Stimulated activated naive CD8-positive, alpha-beta T cell treated with anti-CD3 and anti-CD28 coated beads, Interleukin-15, Interleukin-2, amounts not matched to agents 100 ng/mL and 50 ng/mL, for 24 hours (primary cell): ENCODE measurements around the gene SLC31A2.
"Not testable (repeated sequence)": the region's sequence is repeated elsewhere in the genome, so short reads cannot be mapped to it uniquely, and the experiment has no call there.

Experiments used
- H3K27ac Mint-ChIP-seq: one replicate; pipeline ENCODE4 v1.8.0; 2021; ENCODE audit warnings: mild to moderate bottlenecking, mixed read lengths
- H3K27me3 Mint-ChIP-seq: one replicate; pipeline ENCODE4 v1.8.0; 2021; ENCODE audit warnings: mixed read lengths
- H3K36me3 Mint-ChIP-seq: one replicate; pipeline ENCODE4 v1.8.0; 2021; ENCODE audit warnings: low read depth, mixed read lengths
- H3K4me1 Mint-ChIP-seq: one replicate; pipeline ENCODE4 v1.8.0; 2021; ENCODE audit warnings: low read depth, mixed read lengths
- H3K4me3 Mint-ChIP-seq: one replicate; pipeline ENCODE4 v1.8.0; 2021; ENCODE audit warnings: mild to moderate bottlenecking, mixed read lengths
- H3K9me3 Mint-ChIP-seq: one replicate; pipeline ENCODE4 v1.8.0; 2021; ENCODE audit warnings: mixed read lengths

The SLC31A2 gene

DNA sequence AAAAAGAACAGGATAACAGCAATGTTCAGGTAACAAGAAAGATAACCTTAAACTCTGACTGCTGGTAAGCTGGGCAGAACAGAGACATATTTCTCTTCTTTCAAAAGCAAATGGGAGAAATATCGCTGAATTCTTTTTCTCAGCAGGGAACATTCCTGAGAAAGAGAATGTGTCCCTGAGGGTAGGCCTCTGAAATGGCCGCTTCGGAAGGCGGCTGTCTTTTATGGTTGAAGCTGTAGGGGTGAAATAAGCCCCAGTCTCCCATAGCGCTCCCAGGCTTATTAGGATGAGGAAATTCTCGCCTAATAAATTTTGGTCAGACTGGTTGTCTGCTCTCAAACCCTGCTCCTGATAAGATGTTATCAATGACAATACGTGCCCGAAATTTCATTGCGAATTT is 9.9 kb upstream of the SLC31A2 start:
- H3K27ac Mint-ChIP-seq, H3K4me1 Mint-ChIP-seq, H3K36me3 Mint-ChIP-seq, H3K4me3 Mint-ChIP-seq, H3K9me3 Mint-ChIP-seq: not testable (repeated sequence)
- peaks cover 30% of the 10 kb centered on the region for H3K27me3 Mint-ChIP-seq

DNA sequence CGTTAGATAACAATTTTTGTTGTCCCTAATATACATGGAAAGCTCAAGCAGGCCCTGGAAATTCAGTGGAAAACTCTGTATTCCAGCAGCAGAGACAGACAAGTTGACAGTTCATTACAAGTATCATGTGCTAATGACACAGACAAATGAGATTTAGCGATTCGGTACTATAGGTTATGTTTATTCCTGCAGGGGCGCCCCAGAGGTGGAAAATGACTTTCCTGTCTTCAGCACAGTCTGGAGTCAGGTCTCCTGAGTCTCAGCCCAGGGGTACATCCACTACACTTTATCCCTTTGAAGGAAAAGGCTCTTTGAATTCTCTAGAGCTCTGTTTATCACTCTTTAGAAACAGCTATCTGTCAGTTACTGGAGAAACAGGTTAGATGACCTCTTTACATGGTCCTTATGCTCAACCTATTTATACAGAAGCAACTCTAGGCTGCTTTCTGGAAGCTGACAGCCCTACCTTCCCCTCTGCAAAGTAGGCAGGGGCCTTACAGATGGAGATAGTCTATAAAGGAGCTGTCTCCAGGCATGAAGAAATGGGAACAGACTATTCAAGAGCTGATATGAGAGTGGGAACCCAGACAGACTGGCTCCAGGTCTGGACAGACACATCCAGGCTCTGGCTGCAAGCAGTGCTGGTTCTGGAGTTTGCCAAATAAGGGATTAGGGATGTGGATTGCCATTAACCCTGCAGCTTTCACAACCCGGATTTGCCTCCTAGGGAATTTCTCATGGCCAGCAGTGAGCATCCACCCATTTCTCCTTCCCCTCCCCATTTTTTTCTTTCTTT is 7.2 kb upstream of the SLC31A2 start:
- Mint-ChIP-seq H3K4me3 (no peak overlapping the region), H3K27ac (no peak overlapping the region), H3K27me3 (peaks cover 26% of the 10 kb centered on the region), H3K36me3 (no peaks in the 10 kb centered on the region), H3K9me3 (peaks cover 9% of the 10 kb centered on the region), H3K4me1 (no peaks in the 10 kb centered on the region)

DNA sequence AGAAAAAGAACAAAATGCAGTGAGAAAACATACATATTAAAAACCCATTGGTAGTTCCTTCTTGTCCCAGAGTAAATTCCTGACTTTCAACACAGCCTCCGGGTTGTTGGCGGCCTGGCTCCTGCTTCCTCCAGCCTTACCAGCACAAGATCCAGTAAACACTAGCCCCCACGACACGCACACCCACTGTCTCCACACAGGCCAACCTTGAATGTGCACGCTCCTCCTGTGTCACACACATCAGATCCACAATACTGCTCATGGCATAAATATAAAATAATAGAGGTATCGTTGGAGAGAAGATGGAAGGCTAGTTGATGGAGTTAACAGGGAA is 2.5 kb upstream of the SLC31A2 start:
- Mint-ChIP-seq H3K4me1 (peaks cover 14% of the 10 kb centered on the region), H3K36me3 (no peaks in the 10 kb centered on the region), H3K27ac (no peak overlapping the region), H3K27me3 (peaks cover 15% of the 10 kb centered on the region), H3K9me3 (no peaks in the 10 kb centered on the region), H3K4me3 (no peak overlapping the region)

DNA sequence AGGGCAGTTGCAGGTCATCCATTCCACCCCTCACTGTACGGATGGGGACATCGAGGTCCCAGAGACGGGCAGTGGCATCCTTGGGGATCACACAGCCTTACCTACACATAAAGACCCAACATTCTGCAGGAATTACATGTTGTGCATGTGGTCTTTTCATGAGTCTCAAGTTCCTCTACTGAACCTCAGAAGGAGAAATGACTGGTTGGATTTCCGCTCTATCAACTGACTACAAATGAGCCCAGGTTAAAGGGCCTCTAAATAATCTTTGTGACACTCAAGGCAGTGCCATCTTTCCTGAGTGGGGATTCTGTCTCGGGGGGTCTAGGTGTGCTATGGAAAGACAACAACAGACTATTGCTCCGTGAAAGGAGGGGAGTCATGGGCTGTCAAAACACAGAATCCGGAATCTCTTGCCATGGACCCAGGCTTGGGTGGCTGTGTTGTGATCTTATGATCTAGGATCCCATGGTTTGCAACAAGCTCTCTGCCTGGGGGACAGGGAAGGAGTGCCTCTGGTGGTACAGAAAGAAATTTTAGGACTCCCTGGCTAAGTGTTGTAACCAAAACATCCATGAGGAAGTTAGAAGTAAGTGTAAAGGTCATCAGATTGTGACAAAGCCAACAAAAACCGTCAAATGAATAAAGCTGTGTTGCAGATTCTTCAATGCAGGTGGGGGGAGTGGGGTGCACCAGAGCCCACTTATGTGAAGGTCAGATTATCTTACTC is 1.9 kb upstream of the SLC31A2 start:
- Mint-ChIP-seq H3K27me3 (peaks cover 12% of the 10 kb centered on the region), H3K4me3 (no peak overlapping the region), H3K27ac (no peak overlapping the region), H3K36me3 (no peaks in the 10 kb centered on the region), H3K4me1 (peaks cover 14% of the 10 kb centered on the region), H3K9me3 (no peaks in the 10 kb centered on the region)

DNA sequence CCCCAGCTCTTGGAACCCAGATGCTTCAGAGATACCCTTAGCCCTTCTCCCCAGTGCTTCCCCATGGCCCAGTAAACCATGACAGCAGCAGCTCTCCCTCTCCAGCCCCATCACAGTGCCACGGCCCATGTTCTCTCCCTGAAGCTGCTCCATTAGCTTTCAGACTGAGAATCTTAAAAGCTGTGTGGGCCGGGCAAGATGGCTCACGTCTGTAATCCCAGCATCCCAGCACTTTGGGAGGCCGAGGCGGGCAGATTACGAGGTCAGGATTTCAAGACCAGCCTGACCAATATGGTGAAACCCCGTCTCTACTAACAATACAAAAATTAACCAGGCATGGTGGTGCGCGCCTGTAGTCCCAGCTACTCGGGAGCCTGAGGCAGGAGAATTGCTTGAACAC is 1.2 kb upstream of the SLC31A2 start:
- H3K36me3 Mint-ChIP-seq, H3K9me3 Mint-ChIP-seq, H3K4me3 Mint-ChIP-seq, H3K27ac Mint-ChIP-seq, H3K27me3 Mint-ChIP-seq: not testable (repeated sequence)
- peaks cover 14% of the 10 kb centered on the region for H3K4me1 Mint-ChIP-seq

DNA sequence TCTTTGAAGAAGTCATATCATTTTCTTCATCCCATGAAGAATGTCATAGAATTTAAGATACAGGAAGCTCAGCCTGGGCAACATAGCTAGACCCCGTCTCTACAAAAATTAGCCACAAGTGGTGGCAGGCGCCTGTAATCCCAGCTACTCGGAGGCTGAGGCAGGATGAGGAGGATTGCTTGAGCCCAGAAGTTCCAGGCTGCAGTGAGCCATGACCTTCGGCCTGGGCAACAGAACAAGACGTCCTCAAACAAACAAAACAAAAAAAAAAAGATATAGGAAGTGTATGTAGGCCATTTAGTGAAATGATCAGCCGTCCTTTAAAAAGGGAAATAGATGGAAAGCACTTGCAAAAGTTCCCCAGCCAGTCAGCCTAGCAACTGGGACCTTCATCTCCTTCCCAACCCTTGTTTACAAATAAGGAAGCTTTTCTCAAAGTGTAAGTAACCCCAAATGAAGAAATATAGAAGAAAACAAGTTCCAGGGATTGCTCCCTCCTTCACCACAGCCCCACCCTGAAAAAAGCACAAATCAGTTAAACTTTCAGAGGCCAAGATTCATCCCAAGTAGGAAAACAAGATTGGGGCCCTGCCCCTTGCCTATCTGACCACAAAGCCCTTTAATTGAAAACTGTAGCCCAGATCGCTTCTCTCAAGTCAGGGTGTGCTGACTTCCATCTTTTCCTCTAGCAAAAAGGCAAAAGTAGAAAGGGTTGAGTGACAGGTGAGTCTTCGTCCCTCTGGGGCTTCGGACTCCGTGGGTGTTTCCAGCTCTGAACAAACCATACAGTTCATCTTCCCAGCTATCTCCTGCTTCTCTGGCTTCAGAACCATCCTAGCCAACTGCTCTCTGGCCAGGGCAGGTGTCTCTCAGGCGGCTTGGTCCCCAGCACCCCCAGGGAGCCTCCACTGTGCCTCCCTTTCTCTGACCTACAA is 1.2 kb downstream of the SLC31A2 start:
- Mint-ChIP-seq H3K27ac (peak overlapping the region; percentile 21), H3K4me3 (peak overlapping the region; percentile 82)

DNA sequence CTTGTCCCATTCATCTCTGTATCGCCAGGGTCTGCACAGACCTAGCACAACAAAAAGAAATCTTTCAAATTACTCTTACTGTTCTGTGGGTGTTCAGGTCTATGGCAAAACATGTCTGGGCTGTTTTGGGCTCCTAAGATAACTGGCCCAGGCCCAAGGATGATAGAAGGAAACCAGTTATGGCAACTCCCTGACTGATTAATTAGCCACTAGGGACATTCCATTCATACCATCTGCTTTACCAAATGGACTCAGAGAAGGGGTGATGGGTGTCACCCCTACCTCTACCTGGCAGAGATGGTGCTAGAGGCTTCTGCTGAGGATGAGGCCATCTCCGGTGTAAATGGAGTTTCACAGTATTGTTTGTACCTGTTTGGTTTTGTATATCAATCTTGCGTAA is 1.9 kb downstream of the SLC31A2 start:
- peaks cover 32% of the 10 kb centered on the region for H3K4me1 Mint-ChIP-seq
- H3K27me3 Mint-ChIP-seq = no peaks in the 10 kb centered on the region
- no peaks in the 10 kb centered on the region for H3K36me3 Mint-ChIP-seq
- no peak overlapping the region for H3K27ac Mint-ChIP-seq
- peak overlapping the region; percentile 82 for H3K4me3 Mint-ChIP-seq
- no peaks in the 10 kb centered on the region for H3K9me3 Mint-ChIP-seq

More for the DNA sequence above, 1.2 kb downstream of the SLC31A2 start:
- no peaks in the 10 kb centered on the region for H3K36me3 Mint-ChIP-seq
- H3K27me3 Mint-ChIP-seq = no peaks in the 10 kb centered on the region
- no peaks in the 10 kb centered on the region for H3K9me3 Mint-ChIP-seq
- peaks cover 32% of the 10 kb centered on the region for H3K4me1 Mint-ChIP-seq

DNA sequence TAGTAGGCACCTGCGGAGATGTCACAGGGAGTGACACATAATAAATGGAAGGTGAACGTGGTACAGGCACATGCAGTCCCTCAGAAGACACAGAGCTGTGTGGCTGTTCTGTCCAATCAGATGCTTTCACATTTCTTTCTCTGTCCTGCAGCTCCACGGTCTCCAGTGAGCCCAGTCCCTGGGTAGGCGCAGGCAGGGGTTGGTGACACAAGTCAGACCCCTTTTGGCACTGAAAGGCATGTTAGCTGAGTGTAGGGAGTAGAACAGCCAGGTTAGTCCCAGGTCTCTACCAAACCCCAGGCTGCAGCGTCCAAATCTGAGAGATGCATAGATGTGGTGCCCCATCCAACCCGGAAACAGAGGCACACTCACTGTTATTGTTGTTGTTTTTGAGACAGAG is 2.8 kb downstream of the SLC31A2 start:
- no peak overlapping the region for H3K4me3 Mint-ChIP-seq
- H3K4me1 Mint-ChIP-seq = peaks cover 32% of the 10 kb centered on the region
- peaks cover 4% of the 10 kb centered on the region for H3K36me3 Mint-ChIP-seq
- no peaks in the 10 kb centered on the region for H3K9me3 Mint-ChIP-seq
- H3K27me3 Mint-ChIP-seq = no peaks in the 10 kb centered on the region
- H3K27ac Mint-ChIP-seq = no peak overlapping the region

DNA sequence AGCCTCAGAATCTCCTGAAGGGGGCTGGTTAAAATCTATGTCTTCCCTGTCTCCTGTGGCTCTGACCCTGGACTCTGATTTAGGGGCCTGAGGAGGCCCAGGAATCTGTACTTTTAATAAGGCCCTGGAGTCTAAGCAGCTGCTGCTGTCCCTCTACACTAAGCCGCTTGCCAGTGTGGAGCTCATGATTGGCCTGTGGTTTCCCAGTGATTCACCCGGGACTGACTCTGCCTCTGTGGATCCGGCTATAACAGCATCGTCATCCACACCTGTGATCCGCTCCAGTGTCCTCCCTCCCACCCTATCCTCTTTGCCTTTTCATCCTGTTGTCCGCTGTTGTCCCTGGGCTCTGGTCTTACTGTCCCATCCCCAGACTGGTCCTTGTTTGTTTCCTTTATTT is 3.7 kb downstream of the SLC31A2 start:
- no peak overlapping the region for H3K4me3 Mint-ChIP-seq
- H3K27me3 Mint-ChIP-seq = no peaks in the 10 kb centered on the region
- H3K27ac Mint-ChIP-seq = peak overlapping the region; percentile 46
- H3K9me3 Mint-ChIP-seq = no peaks in the 10 kb centered on the region
- peaks cover 32% of the 10 kb centered on the region for H3K4me1 Mint-ChIP-seq
- H3K36me3 Mint-ChIP-seq = peaks cover 9% of the 10 kb centered on the region

DNA sequence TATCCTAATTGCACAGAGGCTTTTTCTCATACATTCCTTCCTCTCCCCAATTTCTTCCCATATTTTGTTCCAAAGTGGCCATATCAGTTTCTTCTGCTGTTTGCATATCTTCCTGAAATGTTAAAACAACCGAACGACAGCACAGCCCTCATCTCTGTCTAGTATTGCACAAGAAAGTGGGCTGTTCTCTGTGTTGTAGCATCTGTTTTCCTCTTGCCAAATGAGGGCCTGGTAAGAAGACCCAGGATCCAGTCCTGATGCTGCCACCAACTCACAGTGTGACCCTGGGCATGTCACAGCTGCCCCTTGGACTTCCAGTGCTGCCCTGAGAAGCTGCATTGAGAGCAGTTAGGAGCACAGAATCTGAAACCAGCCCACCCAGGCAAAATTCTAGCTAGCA is 4.1 kb downstream of the SLC31A2 start:
- no peaks in the 10 kb centered on the region for H3K27me3 Mint-ChIP-seq
- no peaks in the 10 kb centered on the region for H3K9me3 Mint-ChIP-seq
- peaks cover 9% of the 10 kb centered on the region for H3K36me3 Mint-ChIP-seq
- H3K27ac Mint-ChIP-seq = peak overlapping the region; percentile 46
- no peak overlapping the region for H3K4me3 Mint-ChIP-seq
- peaks cover 32% of the 10 kb centered on the region for H3K4me1 Mint-ChIP-seq

DNA sequence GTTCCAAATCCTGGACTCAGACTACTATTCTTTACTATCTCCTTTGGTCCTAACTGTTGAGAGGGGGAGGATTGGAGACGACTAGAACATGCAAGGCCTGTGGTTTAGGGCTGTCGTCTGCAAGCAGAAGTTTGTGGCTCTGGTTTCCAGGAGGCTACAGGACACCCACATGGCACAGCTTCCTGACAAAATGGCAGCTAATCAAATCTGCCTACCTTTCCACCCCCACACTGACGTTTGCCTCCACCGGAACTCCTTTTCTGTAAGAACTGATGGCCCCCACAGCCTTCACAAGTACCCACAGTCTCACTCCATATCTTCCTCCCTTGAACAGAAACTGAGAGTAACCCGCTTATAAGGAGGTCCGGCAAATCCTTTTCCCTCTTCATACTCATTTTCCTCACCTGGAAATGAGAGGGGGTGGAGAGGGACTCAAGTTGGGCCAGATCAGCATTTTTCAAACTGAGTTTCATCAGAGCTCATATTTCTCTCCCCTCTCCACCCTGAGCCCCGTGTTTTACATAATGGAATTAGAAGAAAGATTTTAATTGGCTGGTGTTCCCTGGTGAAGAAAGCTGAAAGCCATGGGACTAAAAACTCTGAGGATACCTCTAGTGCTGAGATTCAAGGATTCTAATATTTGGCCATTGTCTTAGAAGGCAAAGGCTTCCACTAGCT is 5.2 kb downstream of the SLC31A2 start:
- peak overlapping the region; percentile 78 for H3K27ac Mint-ChIP-seq
- H3K9me3 Mint-ChIP-seq = no peaks in the 10 kb centered on the region
- H3K36me3 Mint-ChIP-seq = peaks cover 12% of the 10 kb centered on the region
- no peak overlapping the region for H3K4me3 Mint-ChIP-seq
- peaks cover 32% of the 10 kb centered on the region for H3K4me1 Mint-ChIP-seq
- no peaks in the 10 kb centered on the region for H3K27me3 Mint-ChIP-seq

DNA sequence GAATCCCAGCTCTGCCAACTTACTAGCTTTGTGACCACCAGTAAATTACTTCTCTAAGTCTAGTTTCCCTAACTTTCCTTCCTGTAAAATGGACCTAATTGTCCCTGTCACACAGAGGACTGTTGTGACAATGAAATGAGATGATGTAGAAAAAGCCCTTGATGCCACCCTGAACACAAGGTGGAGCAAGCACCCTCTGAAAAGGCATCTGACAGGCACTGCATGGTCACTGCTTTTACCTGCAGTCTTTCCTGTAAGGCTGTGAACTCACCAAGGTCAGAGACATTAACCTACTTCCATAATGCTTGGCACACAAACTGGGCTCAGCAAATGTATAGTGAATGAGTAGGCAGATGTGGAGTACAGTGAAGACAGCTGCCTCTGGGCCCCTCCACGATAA is 6.1 kb downstream of the SLC31A2 start:
- Mint-ChIP-seq H3K36me3 (peaks cover 12% of the 10 kb centered on the region), H3K27me3 (no peaks in the 10 kb centered on the region), H3K9me3 (no peaks in the 10 kb centered on the region), H3K4me3 (no peak overlapping the region), H3K27ac (peak overlapping the region; percentile 17), H3K4me1 (peaks cover 27% of the 10 kb centered on the region)

DNA sequence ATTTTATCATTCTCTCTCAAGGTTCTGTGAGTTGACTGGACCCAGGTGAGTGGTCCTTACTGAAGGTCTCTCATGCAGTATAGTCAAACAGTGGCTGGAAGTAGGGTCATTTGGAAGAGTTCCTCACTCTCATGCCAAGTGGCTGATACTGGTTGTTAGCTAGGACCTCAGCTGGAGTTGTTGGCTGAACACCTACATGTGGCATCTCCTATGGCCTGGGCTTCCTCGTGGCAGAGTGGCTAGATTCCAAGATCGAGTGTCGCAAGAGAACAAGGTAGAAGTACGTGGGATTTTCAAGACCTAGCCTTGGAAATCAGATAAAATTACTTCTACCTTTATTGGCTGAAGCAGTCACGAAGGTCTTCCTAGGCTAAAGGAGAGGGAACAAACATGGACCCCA is 7.6 kb downstream of the SLC31A2 start:
- no peaks in the 10 kb centered on the region for H3K9me3 Mint-ChIP-seq
- H3K4me3 Mint-ChIP-seq = no peak overlapping the region
- H3K36me3 Mint-ChIP-seq = peaks cover 27% of the 10 kb centered on the region
- no peaks in the 10 kb centered on the region for H3K27me3 Mint-ChIP-seq
- peaks cover 18% of the 10 kb centered on the region for H3K4me1 Mint-ChIP-seq
- H3K27ac Mint-ChIP-seq = no peak overlapping the region

DNA sequence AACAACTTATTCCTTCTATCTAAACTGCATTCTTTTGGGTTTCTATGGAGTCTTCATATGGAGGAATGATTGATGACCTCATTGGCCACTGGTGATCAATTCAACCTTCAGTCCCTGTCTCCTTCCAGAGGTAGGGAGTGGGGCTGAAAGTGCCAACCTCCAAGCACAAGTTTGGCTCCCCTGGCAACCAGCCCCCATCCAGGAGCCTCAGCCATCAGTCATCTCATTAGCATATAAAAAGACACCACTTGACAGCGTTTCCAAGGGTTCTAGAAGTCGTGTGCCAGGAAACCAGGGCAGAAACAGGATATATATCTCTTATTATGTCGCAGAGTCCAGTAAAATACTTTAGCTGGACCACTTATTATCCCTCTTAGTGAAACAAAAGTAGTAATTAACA is 9.8 kb downstream of the SLC31A2 start:
- Mint-ChIP-seq H3K4me1 (peaks cover 9% of the 10 kb centered on the region), H3K27ac (no peak overlapping the region), H3K9me3 (no peaks in the 10 kb centered on the region), H3K27me3 (no peaks in the 10 kb centered on the region), H3K4me3 (no peak overlapping the region), H3K36me3 (peaks cover 42% of the 10 kb centered on the region)
